MM.1S (cell line): ENCODE data around the gene HIPK2.

ENCODE experiments used
- DNase-seq: peaks from one replicate; pipeline ENCODE4 v3.0.0-alpha.2; 2015
- H2AFZ ChIP-seq: fragments of 300-600 bp; sonication (generic); 2 replicates; pipeline ENCODE4 v1.6.0; 2016; ENCODE audit warnings: antibody characterized with exemption, low read length
- H3F3A ChIP-seq: fragments of 300-600 bp; sonication (generic); 2 replicates; pipeline ENCODE4 v1.6.1; 2016; ENCODE audit warnings: mild to moderate bottlenecking, antibody characterized with exemption, low read length, moderate library complexity, mixed read lengths; ENCODE audit not compliant: insufficient read depth
- H3K27ac ChIP-seq: fragments of 300-600 bp; sonication (generic); 2 replicates; pipeline ENCODE4 v1.5.1; 2016; ENCODE audit warnings: mild to moderate bottlenecking, low read length
- H3K27me3 ChIP-seq: fragments of 300-600 bp; sonication (generic); replicated peaks from 2 replicates; pipeline ENCODE4 v1.6.0; 2016; ENCODE audit warnings: low read length; ENCODE audit not compliant: insufficient read depth
- H3K36me3 ChIP-seq: fragments of 300-600 bp; sonication (generic); replicated peaks from 2 replicates; pipeline ENCODE4 v1.6.1; 2016; ENCODE audit warnings: mild to moderate bottlenecking, low read length, mixed read lengths; ENCODE audit not compliant: insufficient read depth
- H3K4me1 ChIP-seq: fragments of 300-600 bp; sonication (generic); 2 replicates; pipeline ENCODE4 v1.6.1; 2016; ENCODE audit warnings: low read length, mixed read lengths
- H3K4me2 ChIP-seq: fragments of 300-600 bp; sonication (generic); 2 replicates; pipeline ENCODE4 v1.6.0; 2016; ENCODE audit warnings: low read depth, low read length
- H3K4me3 ChIP-seq: fragments of 300-600 bp; sonication (generic); 2 replicates; pipeline ENCODE4 v1.5.1; 2016; ENCODE audit warnings: low read length, mixed read lengths
- H3K79me2 ChIP-seq: fragments of 300-600 bp; sonication (generic); 2 replicates; pipeline ENCODE4 v1.6.1; 2016; ENCODE audit warnings: mixed run types, low read length, mixed read lengths
- H3K9ac ChIP-seq: fragments of 300-600 bp; sonication (generic); 2 replicates; pipeline ENCODE4 v1.6.1; 2016; ENCODE audit warnings: low read length, mixed read lengths
- H3K9me2 ChIP-seq: fragments of 300-600 bp; sonication (generic); replicated peaks from 2 replicates; pipeline ENCODE4 v1.6.1; 2016; ENCODE audit warnings: mild to moderate bottlenecking, low read length, mixed read lengths; ENCODE audit not compliant: insufficient read depth
- H3K9me3 ChIP-seq: fragments of 300-600 bp; sonication (generic); replicated peaks from 2 replicates; pipeline ENCODE4 v1.6.1; 2016; ENCODE audit warnings: mild to moderate bottlenecking, low read length, mixed read lengths; ENCODE audit not compliant: insufficient read depth
- H4K20me1 ChIP-seq: fragments of 300-600 bp; sonication (generic); 2 replicates; pipeline ENCODE4 v1.6.1; 2016; ENCODE audit warnings: mild to moderate bottlenecking, low read length, moderate library complexity, mixed read lengths; ENCODE audit not compliant: insufficient read depth
- CTCF ChIP-seq: fragments of 300-600 bp; sonication (generic); IDR thresholded peaks from 2 replicates; pipeline ENCODE4 v1.5.1; 2016; ENCODE audit warnings: antibody characterized with exemption, low read length, mixed read lengths
- EZH2 ChIP-seq: fragments of 300-600 bp; sonication (generic); optimal IDR thresholded peaks from 2 replicates; pipeline ENCODE3; 2017; ENCODE audit warnings: low read depth, mild to moderate bottlenecking, antibody characterized with exemption, low read length, mixed read lengths
- EZH2phosphoT487 ChIP-seq: fragments of 300-600 bp; sonication (generic); IDR thresholded peaks from 2 replicates; pipeline ENCODE4 v1.6.1; 2018; ENCODE audit warnings: antibody characterized with exemption, low read length

HIPK2 gene

DNA sequence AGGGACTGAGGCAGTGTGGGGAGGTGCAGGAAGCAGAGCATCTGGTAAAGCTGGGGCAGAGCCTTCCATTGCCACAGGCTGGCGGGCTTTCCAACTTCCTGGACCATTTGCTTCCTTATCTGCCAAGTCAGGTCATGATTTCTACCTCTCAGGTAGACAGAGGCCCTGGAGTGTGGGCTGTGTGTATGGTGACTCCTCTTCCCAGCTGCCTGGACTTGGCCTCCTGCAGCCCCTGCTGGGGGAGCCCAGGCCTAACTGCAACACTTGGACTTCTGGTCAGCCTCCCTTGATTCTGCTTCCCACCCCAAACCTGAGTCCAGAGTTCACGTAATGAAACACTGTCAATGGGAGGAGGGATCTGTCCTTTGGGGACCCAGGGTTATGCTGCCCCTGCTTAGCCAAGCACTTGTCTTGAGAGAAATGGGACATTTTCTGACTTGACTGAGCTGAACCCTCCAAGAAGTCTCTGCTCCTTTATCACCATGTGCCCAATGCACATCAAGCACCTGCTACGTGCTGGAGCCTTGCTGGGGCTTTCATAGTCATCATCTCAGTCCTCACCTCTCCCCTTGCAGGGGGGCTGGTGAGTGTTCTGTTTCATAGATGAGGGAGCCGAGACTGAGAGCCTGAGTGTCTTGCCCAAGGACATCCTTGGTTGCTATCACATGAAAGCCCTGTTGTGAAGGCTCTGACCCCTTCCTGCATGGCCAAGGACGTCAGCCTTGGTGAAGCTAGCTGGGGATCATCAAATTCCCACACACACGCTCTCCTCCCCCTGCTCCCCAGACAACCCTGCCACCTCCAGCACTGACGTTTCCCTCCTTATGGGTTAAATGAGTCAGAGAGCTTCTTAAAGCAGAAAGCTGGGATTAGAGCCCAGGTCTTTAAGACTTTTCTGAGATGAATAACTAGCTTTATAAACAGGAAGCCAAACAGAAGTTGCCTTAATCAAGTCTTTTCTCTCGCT lies 250.9 kb downstream of the HIPK2 start:
- Histone ChIP-seq H3K79me2 (no peaks in the 10 kb centered on the region), H3K4me2 (no peak overlapping the region), H4K20me1 (no peaks in the 10 kb centered on the region), H3K4me3 (no peak overlapping the region), H3K27me3 (peaks cover 18% of the 10 kb centered on the region), H3K9me2 (no peaks in the 10 kb centered on the region), H3K36me3 (no peaks in the 10 kb centered on the region), H3K9ac (no peak overlapping the region), H2AFZ (no peak overlapping the region), H3K27ac (no peak overlapping the region), H3K9me3 (no peaks in the 10 kb centered on the region), H3K4me1 (no peaks in the 10 kb centered on the region), H3F3A (no peaks in the 10 kb centered on the region)
- TF ChIP-seq CTCF = no peak
- no peak for TF ChIP-seq EZH2phosphoT487
- no peak for TF ChIP-seq EZH2
- no peak for DNase-seq

- H2AFZ ChIP-seq = no peak overlapping the region
- peaks cover 27% of the 10 kb centered on the region for H3K27me3 ChIP-seq
- no peaks in the 10 kb centered on the region for H3K9me2 ChIP-seq
- no peak overlapping the region for H3K4me3 ChIP-seq
- H3K4me1 ChIP-seq = no peaks in the 10 kb centered on the region
- H3K79me2 ChIP-seq = no peaks in the 10 kb centered on the region
- no peak for DNase-seq
- no peak overlapping the region for H3K9ac ChIP-seq
- no peak overlapping the region for H3K27ac ChIP-seq
- no peaks in the 10 kb centered on the region for H4K20me1 ChIP-seq
- H3K9me3 ChIP-seq = no peaks in the 10 kb centered on the region
- no peaks in the 10 kb centered on the region for H3F3A ChIP-seq
- H3K36me3 ChIP-seq = no peaks in the 10 kb centered on the region
- TF ChIP-seq EZH2 (no peak), EZH2phosphoT487 (no peak), CTCF (no peak)
- H3K4me2 ChIP-seq = no peak overlapping the region
Measured at GRCh38 chr7:139525750-139526149, 252.0 kb downstream of the HIPK2 start.

- Histone ChIP-seq H3K9me3 (no peaks in the 10 kb centered on the region), H4K20me1 (no peaks in the 10 kb centered on the region), H2AFZ (no peak overlapping the region), H3F3A (no peaks in the 10 kb centered on the region), H3K4me3 (no peak overlapping the region), H3K9ac (no peak overlapping the region), H3K36me3 (no peaks in the 10 kb centered on the region), H3K79me2 (no peaks in the 10 kb centered on the region), H3K4me1 (no peaks in the 10 kb centered on the region), H3K9me2 (no peaks in the 10 kb centered on the region), H3K27ac (no peak overlapping the region), H3K27me3 (peaks cover 27% of the 10 kb centered on the region), H3K4me2 (no peak overlapping the region)
- no peak for DNase-seq
- TF ChIP-seq CTCF (no peak), EZH2 (no peak), EZH2phosphoT487 (no peak)
Measured at GRCh38 chr7:139525239-139525638, 252.6 kb downstream of the HIPK2 start.
